Left lung (tissue), 10 donors: ENCODE measurements around the gene VEZT. TPM values are rescaled to one million over a fixed set of nuclear protein-coding genes. Genes with fewer than 3 reads are reported as not detected.

Source experiments
- ATAC-seq: fragments of 200-7000 bp; cut with Tn5 transposase; one replicate; pipeline ENCODE4 v1.9.1; 2020; ENCODE audit warnings: moderate library complexity
- DNase-seq, 4 donors: peaks; one replicate each; pipeline ENCODE4 v3.0.0-alpha.2; 2013 to 2020
- H3K27ac ChIP-seq, 2 donors: fragments of 200-600 bp; sonication (generic) in 1 of 2; one replicate each; pipeline versions ENCODE4 v1.5.0 to v1.8.0; 2020 to 2021
- H3K27me3 ChIP-seq, 2 donors: fragments of 200-600 bp; sonication (generic) in 1 of 2; one replicate each; pipeline versions ENCODE4 v1.5.0 to v1.8.0; 2020 to 2021
- H3K36me3 ChIP-seq, 2 donors: fragments of 200-600 bp; sonication (generic) in 1 of 2; one replicate each; pipeline versions ENCODE4 v1.5.0 to v1.8.0; 2020 to 2021
- H3K4me1 ChIP-seq, 2 donors: fragments of 200-600 bp; one replicate each; pipeline ENCODE4 v1.8.0; 2021
- H3K4me3 ChIP-seq, 2 donors: fragments of 200-600 bp; sonication (generic) in 1 of 2; one replicate each; pipeline versions ENCODE4 v1.5.0 to v1.8.0; 2020 to 2021; ENCODE audit warnings: mild to moderate bottlenecking in 1 of 2
- H3K9me3 ChIP-seq, 2 donors: fragments of 200-600 bp; sonication (generic) in 1 of 2; one replicate each; pipeline versions ENCODE4 v1.5.0 to v1.8.0; 2020 to 2021
- CTCF ChIP-seq, 2 donors: fragments of 200-600 bp; sonication (generic) in 1 of 2; IDR thresholded peaks; one replicate each; pipeline versions ENCODE4 v1.5.0 to v1.8.0; 2021; ENCODE audit warnings: antibody characterized with exemption in 2 of 2
- intact Hi-C, 2 donors: fragments of 100-400 bp; cut with DNase I; formaldehyde crosslinking; loops; one replicate each; pipeline versions ENCODE4 v1.11.2 to v1.14.2; 2022
- polyA plus RNA-seq, 6 donors: library from polyadenylated mRNA; unstranded; fragments of 120-200 nt; gene quantifications; one replicate each; pipeline ENCODE4 v1.2.1, GENCODE V29; 2013; ENCODE audit not compliant: insufficient read length in 6 of 6
- total RNA-seq, 2 donors: library from RNA; stranded (reverse); fragmentation: NEBNext Ultra II Directional; extraction: Animal tissue kit (Norgen Biotek cat#: 25700); gene quantifications; one replicate each; pipeline ENCODE4 v1.2.1, GENCODE V29; 2021
- donor health status: DM: no; HTN: yes; CAD: no.
- donor health status: DM: no; HTN: no; CAD: no.

VEZT gene
- total and polyA plus RNA-seq, 8 donors, result 69.4 to 108 (median 87.1) TPM

DNA sequence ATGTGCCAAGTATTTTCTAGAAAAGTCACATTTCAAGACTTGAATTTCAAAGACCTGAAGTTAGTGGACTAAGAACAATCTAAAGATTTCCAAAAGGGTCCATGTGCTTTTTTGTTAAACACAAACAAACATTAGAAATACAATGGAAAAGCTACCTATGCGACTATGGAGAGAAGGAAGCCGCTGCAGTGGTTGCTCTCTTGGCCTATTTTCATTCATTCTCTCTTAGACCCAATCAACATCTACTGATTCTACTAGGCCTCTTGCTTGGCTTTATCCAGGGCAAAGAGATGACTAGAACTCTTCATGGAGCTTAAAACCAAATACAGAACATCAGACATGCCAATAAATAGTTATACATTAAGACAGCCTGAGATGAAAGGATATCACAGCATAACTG is 10.2 kb upstream of the VEZT start:
- intact Hi-C loops, result no loop called here
- no peaks in the 10 kb centered on the region for H3K36me3 ChIP-seq
- H3K4me3 ChIP-seq, result no peak overlapping the region
- ATAC-seq, result no peak
- no peaks in the 10 kb centered on the region for H3K27me3 ChIP-seq
- TF ChIP-seq CTCF (IDR thresholded peaks at IDR 0.05), result no peak
- no peak overlapping the region for H3K27ac ChIP-seq
- DNase-seq, result no peak
- peaks cover 26 to 41% of the 10 kb centered on the region in 2 donors for H3K4me1 ChIP-seq
- H3K9me3 ChIP-seq, result no peaks in the 10 kb centered on the region

DNA sequence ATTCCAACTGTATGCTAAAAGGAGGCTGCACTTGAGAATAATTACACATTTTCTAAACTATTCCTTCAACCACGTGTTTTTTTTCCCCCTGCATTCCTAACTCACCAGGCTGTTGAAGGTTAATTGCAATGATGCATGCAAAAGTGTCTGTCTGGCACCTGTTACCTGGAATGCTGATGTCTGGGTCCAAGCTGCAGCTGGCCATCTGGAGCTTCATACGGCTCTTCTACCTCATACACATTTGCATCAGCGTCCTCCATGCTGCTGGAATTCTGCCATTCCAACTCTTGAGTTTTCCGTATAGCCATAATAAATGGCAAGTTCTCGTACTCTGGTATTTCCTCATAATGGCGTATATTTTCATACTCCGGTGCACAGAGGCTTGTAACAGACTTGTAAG is 8.9 kb upstream of the VEZT start:
- Histone ChIP-seq H3K4me3 (no peak overlapping the region), H3K9me3 (no peaks in the 10 kb centered on the region), H3K27me3 (no peaks in the 10 kb centered on the region), H3K4me1 (peaks cover 24 to 35% of the 10 kb centered on the region in 2 donors), H3K36me3 (no peaks in the 10 kb centered on the region), H3K27ac (no peak overlapping the region)
- no peak for TF ChIP-seq CTCF (IDR thresholded peaks at IDR 0.05)
- intact Hi-C loops, result no loop called here
- DNase-seq (no peak), ATAC-seq (no peak)

DNA sequence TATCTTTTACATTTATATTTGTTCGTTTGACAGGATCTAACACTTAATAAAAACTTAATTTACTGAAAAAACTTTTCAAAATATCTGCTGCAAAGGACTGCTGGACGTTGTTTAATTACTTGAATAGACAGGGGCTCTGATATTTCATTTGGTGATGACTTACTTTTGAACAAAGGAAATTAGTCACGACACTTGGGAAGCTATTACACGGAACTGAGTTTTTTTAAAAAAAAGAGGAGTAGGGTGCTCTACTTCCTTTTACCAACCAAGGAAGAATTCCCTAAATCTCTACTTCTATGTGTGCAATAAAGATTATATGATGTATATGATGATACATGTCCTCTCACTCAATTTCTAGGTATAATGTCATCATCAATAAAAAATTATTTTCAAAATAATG is 5.0 kb upstream of the VEZT start:
- no peak for ATAC-seq
- intact Hi-C loops, result loop anchor here in 1 of 2 donors (10.0 kb wide), 1 partner anchor 78 kb away; no protein-coding TSS in a partner anchor
- Histone ChIP-seq H3K36me3 (no peaks in the 10 kb centered on the region), H3K27ac (no peak overlapping the region), H3K9me3 (no peaks in the 10 kb centered on the region), H3K4me3 (no peak overlapping the region), H3K4me1 (peaks cover 4 to 25% of the 10 kb centered on the region in 2 donors), H3K27me3 (no peaks in the 10 kb centered on the region)
- TF ChIP-seq CTCF (IDR thresholded peaks at IDR 0.05), result no peak
- DNase-seq, result no peak

DNA sequence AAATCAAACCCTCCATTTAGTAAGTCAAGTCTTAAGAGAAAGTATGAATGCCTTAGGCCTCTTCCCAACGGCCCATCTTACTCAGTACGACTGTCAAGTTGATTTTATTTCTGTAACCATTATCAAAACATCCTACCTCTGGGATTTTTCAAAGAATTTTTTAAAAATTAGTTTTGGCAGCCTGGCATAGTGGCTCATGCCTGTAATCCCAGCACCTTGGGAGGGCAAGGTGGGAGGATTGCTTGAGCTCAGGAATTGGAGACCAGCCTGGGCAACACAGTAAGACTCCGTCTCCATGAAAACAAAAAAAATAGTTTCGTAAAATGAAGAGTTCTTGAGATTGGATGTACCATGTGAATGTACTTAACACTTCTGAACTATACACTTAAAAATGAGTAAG is 4.5 kb upstream of the VEZT start:
- Histone ChIP-seq H3K9me3 (no peaks in the 10 kb centered on the region), H3K27me3 (no peaks in the 10 kb centered on the region), H3K4me3 (no peak overlapping the region), H3K4me1 (peaks cover 4 to 25% of the 10 kb centered on the region in 2 donors), H3K27ac (no peak overlapping the region), H3K36me3 (no peaks in the 10 kb centered on the region)
- ATAC-seq (no peak), DNase-seq (no peak)
- TF ChIP-seq CTCF (IDR thresholded peaks at IDR 0.05), result no peak
- intact Hi-C loops, result loop anchor here in 1 of 2 donors (10.0 kb wide), 1 partner anchor 78 kb away; no protein-coding TSS in a partner anchor

GRCh38 chr12:95213928-95214327 is 3.7 kb upstream of the VEZT start:
- intact Hi-C loops, result loop anchor here in 1 of 2 donors (10.0 kb wide), 1 partner anchor 79 kb away; no protein-coding TSS in a partner anchor
- Histone ChIP-seq H3K27me3 (no peaks in the 10 kb centered on the region), H3K27ac (no peak overlapping the region), H3K4me3 (no peak overlapping the region), H3K9me3 (no peaks in the 10 kb centered on the region), H3K4me1 (peaks cover 4 to 30% of the 10 kb centered on the region in 2 donors), H3K36me3 (no peaks in the 10 kb centered on the region)
- DNase-seq (no peak), ATAC-seq (no peak)
- no peak for TF ChIP-seq CTCF (IDR thresholded peaks at IDR 0.05)
